GM13977 (cell line): ENCODE results near the gene CST8.

Experiments
- DNase-seq: peaks from one replicate; pipeline ENCODE4 v3.0.0; 2012; ENCODE audit warnings: low spot score
- CTCF ChIP-seq: IDR thresholded peaks from 2 replicates; pipeline ENCODE4 v1.5.1; 2012; ENCODE audit warnings: mild to moderate bottlenecking, control low read depth; ENCODE audit not compliant: insufficient read depth; ENCODE audit errors: extremely low read depth, missing control alignments
- in situ Hi-C: fragments of 300-500 bp; cut with MboI; formaldehyde crosslinking; loops from one replicate; pipeline ENCODE4 v1.12.0; 2022; ENCODE audit warnings: low sequenced_read_pairs, low pct_unique_long_range_greater_than_20kb, mixed read lengths, inconsistent platforms; ENCODE audit not compliant: unreplicated experiment

CST8 gene

GRCh38 chr20:23488996-23489395 lies 1.9 kb upstream of the CST8 start:
- in situ Hi-C loops: no loop called here
- no peak for TF ChIP-seq CTCF
- DNase-seq: no peak

- in situ Hi-C loops: no loop called here
- TF ChIP-seq CTCF: no peak
- no peak for DNase-seq
These were observed 1.4 kb downstream of the CST8 start for GRCh38 chr20:23492292-23492691.

- no peak for TF ChIP-seq CTCF
- no peak for DNase-seq
- in situ Hi-C loops: no loop called here
These were observed 2.4 kb downstream of the CST8 start for GRCh38 chr20:23493172-23493772.

GRCh38 chr20:23497536-23497935 lies 6.6 kb downstream of the CST8 start:
- no peak for DNase-seq
- TF ChIP-seq CTCF: no peak
- in situ Hi-C loops: no loop called here

- in situ Hi-C loops: no loop called here
- no peak for DNase-seq
- TF ChIP-seq CTCF: no peak
These were observed 11.0 kb downstream of the CST8 start for GRCh38 chr20:23501926-23502325.

- DNase-seq: no peak
- no peak for TF ChIP-seq CTCF
- in situ Hi-C loops: no loop called here
These were observed 12.7 kb downstream of the CST8 start for GRCh38 chr20:23503649-23504048.

GRCh38 chr20:23507346-23507745 lies 16.4 kb downstream of the CST8 start:
- no peak for DNase-seq
- TF ChIP-seq CTCF: no peak
- in situ Hi-C loops: no loop called here
